RPMI7951 (cell line): Measurements from ENCODE around the gene RGL2. TPM values are rescaled to one million over a fixed set of nuclear protein-coding genes. Genes with fewer than 3 reads are reported as not detected.
"Not testable (repeated sequence)": the region's sequence is repeated elsewhere in the genome, so short reads cannot be mapped to it uniquely, and the experiment has no call there.

ENCODE experiments used
- DNase-seq: peaks from one replicate; pipeline ENCODE4 v3.0.0-alpha.2; 2012; ENCODE audit warnings: low read depth
- total RNA-seq: library from RNA; depleted of rRNA; stranded (reverse); fragments of >200 nt; shearing (Covaris generic); gene quantifications from 2 replicates; pipeline ENCODE4 v1.2.3, GENCODE V29; 2014

The RGL2 gene
- total RNA-seq, 1 experiment from 2014 or later, result 24.3 TPM

GRCh38 chr6:33294086-33294823, 4.5 kb downstream of the RGL2 start:
- no peak for DNase-seq

- no peak for DNase-seq
These were observed 5.6 kb downstream of the RGL2 start for GRCh38 chr6:33292996-33293682.

- no peak for DNase-seq
These were observed 8.3 kb downstream of the RGL2 start for GRCh38 chr6:33290459-33290858.

GRCh38 chr6:33289784-33290315, 8.9 kb downstream of the RGL2 start:
- no peak for DNase-seq

- peak; percentile 90 for DNase-seq
These were observed 9.6 kb downstream of the RGL2 start, which contains the start of the genes PFDN6 and WDR46 for GRCh38 chr6:33288921-33289783. PFDN6 (plus strand) TSS chr6:33289601; CDS start chr6:33289857, 256 bp downstream. WDR46 (minus strand) TSS chr6:33289239; CDS start chr6:33289170, 69 bp downstream.

GRCh38 chr6:33288141-33288920, 10.4 kb downstream of the RGL2 start:
- DNase-seq, result no peak

GRCh38 chr6:33286946-33287914, 11.5 kb downstream of the RGL2 start:
- DNase-seq, result no peak

GRCh38 chr6:33285214-33285613, 13.5 kb downstream of the RGL2 start:
- DNase-seq, result not testable (repeated sequence)

GRCh38 chr6:33280539-33280938, 18.2 kb downstream of the RGL2 start:
- DNase-seq, result no peak

GRCh38 chr6:33279971-33280511, 18.7 kb downstream of the RGL2 start:
- peak; percentile 46 for DNase-seq

- DNase-seq, result no peak
These were observed 19.5 kb downstream of the RGL2 start for GRCh38 chr6:33279257-33279695.

GRCh38 chr6:33278810-33279209, 19.9 kb downstream of the RGL2 start:
- DNase-seq, result no peak

GRCh38 chr6:33278392-33278741, 20.4 kb downstream of the RGL2 start:
- peak; percentile 15 for DNase-seq

GRCh38 chr6:33277663-33278391, 20.9 kb downstream of the RGL2 start:
- DNase-seq, result peak; percentile 21

GRCh38 chr6:33276864-33277662, 21.7 kb downstream of the RGL2 start, which contains the start of gene B3GALT4:
B3GALT4 (plus strand) TSS chr6:33277123; CDS start chr6:33277420, 297 bp downstream.
- DNase-seq, result peak; percentile 67

GRCh38 chr6:33276581-33276863, 22.2 kb downstream of the RGL2 start:
- no peak for DNase-seq

GRCh38 chr6:33275795-33276580, 22.8 kb downstream of the RGL2 start:
- DNase-seq, result not testable (repeated sequence)
